Raji (cell line): ENCODE measurements around the gene TYK2.

Experiments
- POLR2A ChIP-seq: IDR thresholded peaks from 2 replicates; pipeline ENCODE4 v1.6.1; 2011; ENCODE audit warnings: low read depth, low read length, control low read depth; ENCODE audit not compliant: insufficient read depth

TYK2 gene

DNA sequence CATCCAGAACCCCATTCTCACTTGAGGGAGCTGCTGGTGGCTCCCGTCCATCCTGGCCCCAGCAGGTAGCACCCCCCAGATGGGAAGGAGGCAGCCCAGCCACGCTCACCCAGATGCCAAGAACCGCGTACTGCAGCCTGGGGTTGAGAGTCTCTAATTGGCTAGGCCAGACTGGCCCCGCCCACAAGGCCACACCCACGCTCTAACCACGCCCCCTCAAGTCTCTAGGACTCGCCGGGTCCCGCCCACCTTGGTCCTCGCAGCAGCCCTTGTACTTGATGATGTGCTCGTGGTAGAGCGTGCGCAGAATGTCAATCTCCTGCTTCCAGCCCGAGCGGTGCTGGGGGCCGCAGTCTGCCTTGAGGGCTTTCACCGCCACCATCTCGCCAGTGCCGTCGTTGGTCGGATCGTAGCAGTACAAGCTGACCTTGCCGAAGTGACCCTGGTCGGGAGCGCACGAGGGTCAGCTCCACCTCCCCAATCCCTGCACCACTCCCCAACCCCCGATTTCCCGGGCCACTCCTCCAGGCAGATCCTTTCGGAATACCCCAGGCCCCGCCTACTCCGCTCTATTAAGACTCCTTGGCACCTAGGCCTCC, 26.5 kb downstream of the TYK2 start:
- TF ChIP-seq POLR2A, result no peak

DNA sequence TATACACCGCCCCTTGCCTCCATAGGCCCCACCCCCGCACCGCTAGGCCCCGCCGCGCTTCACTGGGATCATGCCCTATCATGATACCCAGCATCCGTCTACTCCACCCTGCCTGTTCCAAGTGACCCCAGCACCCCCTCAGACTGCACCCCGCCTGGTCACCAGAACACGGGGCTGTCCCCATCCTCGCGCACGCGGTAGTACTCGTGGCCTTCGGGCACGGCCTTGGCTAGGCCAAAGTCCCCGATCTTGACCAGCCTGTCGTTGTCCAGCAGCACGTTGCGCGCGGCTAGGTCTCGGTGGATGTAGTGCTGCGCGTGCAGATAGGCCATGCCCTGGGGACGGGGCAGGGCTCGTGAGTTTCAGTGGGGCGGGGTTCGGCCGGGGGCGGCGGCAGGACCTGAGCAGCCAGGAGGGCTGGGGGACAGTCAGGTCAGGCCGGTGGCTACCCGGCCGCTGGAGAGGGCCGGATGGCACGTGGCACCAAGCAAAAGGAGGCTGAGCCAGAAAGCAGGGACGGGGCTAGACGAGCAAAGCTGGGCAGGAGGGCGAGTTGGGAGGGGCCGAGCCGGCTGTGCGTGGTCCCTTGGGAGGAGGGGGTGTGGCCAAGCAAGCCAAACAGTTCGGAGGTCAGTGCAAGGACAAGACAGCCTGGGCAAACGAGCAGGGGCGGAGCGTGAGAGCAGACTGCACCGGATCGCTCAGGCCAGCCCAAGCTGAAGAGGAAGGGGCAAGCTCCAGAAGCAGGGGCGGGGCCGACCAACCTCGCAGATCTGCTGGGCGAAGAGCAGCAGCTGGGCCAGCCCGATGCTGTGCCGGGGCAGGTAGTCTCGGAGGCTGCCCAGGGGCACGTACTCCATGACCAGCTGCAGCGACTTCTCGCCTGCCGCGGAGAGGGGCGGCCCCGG, 27.4 kb downstream of the TYK2 start:
- TF ChIP-seq POLR2A, result no peak

DNA sequence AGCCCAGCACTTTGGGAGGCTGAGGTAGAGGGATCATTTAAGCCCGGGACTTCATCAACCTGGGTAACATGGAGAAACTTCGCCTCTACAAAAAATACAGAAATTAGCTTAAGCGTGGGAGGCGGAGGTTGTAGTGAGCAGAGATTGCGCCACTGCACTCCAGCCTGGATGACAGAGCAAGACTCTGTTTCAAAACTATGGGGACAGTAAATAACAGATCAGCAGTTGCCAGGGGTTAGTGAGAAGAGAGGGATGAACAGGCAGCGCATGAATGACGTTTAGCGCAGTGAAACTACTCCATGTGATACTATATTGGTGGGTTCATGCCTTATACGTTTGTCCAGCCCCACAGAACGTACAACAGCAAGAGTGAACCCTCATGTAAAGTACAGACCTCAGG, 33.9 kb downstream of the TYK2 start:
- TF ChIP-seq POLR2A, result no peak

- TF ChIP-seq POLR2A, result no peak
Observed at GRCh38 chr19:10344780-10345179, 35.6 kb downstream of the TYK2 start.

GRCh38 chr19:10343495-10343894, 36.9 kb downstream of the TYK2 start:
- TF ChIP-seq POLR2A, result no peak

- no peak for TF ChIP-seq POLR2A
Observed at GRCh38 chr19:10339977-10340376, 40.4 kb downstream of the TYK2 start.

DNA sequence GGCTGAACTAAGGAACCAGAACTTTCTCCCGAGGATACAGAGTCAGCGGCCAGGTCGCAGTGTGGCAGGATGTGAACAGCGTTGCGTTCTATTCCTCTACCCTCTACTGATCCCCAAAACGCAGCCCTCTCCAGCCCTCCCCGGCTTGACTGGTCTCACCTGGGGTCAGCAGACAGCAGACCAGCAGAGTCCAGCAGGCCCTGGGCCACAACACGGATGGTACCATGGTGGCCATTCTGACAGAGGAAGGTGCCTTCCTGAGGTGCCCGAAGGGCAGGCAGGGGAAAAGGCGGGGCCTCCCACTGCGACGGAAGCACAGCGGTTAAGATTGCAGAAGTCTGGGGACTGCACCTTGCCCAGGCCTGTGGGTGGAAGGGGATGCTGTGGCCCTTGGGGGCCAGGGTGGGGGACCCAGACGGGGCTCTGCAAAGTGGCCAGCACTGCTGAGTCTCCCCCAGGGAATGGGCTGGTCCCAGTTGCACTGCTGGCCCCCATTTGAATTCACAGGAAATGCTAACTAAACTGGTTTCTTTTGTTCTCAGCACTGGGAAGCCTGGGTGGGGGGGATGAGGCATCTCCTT, 40.9 kb downstream of the TYK2 start, which contains the start of gene ICAM3:
TSS of gene ICAM3 (minus strand) at position 245 of the 581 bp plus-strand sequence. CDS start at position 235, 10 bp downstream.
- peak; percentile 46; the same call in 1 of the 2 replicates for TF ChIP-seq POLR2A

- no peak for TF ChIP-seq POLR2A
Observed at GRCh38 chr19:10338940-10339339, 41.4 kb downstream of the TYK2 start.

DNA sequence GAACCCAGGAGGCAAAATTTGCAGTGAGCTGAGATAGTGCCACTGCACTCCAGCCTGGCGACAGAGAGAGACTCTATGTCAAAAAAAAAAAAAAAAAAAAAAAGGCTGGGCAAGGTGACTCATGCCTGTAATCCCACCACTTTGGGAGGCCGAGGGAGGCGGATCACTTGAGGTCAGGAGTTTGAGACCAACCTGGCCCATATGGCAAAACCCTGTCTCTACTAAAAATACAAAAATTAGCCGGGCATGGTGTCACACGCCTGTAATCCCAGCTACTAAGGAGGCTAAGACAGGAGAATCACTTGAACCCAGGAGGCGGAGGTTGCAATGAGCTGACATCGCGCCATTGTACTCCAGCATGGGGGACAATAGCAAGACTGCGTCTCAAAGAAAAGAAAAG, 43.6 kb downstream of the TYK2 start:
- TF ChIP-seq POLR2A, result 0 out of 2 replicates have a peak, but pooled peaks have one; percentile 5

GRCh38 chr19:10335352-10335985, 44.9 kb downstream of the TYK2 start:
- TF ChIP-seq POLR2A, result no peak

- TF ChIP-seq POLR2A, result no peak
Observed at GRCh38 chr19:10334588-10335351, 45.6 kb downstream of the TYK2 start.

DNA sequence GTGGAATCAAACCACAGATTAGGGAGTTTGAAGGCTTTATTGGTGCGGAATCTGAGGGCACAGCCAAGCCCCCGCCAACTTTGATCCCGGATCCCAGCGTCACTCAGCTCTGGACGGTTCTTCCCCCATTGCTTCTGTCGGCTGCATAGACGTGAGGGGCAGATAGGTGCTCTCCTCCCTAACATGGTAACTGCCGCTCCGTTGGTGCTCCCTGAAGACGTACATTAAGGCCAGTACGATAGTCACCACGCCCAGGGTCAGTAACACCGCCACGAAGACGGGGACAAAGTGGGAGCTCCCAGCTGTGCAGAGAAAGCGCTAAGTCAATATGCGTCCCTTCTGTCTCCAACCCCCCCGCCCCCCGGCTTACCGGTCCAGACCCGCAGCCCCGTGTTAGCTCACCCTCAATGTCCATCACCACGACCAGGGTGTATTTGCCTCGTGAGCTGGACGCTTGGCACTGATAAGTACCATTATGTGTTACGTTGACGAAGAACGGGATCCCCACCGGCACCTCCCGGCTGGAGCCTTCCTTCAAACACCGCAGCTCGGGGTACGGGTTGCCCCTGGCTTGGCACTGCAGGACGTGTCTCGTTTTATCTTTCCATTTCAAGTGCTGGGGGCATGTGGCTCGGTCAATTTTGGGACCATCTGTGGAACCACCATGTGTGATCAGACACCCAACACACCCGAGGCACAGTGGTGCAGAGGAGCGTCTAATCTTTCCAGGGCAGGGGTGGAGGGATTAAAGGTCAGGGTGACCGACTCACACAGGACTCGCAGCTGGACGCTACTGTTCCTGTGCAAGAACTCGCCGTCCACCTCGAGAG, 46.4 kb downstream of the TYK2 start:
- TF ChIP-seq POLR2A, result 0 out of 2 replicates have a peak, but pooled peaks have one; percentile 24

DNA sequence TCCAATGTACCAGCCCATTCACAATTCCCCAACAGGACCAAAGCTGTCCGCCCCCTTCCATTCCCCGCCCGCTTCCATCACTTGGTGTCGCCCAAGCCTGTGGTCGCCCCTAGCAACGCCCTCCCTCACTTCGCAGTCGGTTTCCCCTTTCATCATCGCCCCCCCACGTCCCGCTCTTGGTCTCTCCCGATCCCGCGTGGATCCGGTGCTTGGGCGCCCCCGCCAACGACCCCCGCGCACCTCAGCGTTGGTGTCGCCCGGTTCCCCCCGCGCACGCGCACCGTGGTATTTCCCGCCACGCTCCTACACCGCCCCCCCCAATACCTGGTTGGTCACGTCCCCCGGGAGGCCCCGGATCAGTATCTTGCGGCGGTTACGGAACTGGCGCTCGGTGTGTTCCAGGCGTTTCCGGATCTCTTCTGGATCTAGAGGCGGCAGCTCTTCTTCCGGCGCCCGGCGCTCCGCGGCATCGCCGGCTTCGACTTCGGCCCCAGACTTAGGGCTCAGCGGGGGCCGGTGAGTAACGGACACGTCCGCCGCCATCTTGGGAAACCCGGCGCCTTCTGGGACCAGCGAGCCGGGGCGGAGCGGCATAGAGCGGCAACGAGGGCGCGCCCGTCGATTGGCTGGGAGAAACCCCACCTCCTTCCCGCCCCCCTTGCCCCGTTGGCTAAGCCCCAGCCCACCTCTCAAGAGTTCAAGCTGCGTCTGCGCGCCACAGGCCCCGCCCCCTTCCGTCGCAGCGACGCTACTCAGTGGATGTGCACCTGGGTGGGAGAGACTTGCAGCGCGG, 47.2 kb downstream of the TYK2 start, which contains the start of gene RAVER1:
TSS of gene RAVER1 (minus strand) at position 565 of the 793 bp plus-strand sequence. CDS start at position 543, 22 bp downstream.
- TF ChIP-seq POLR2A, result peak; percentile 83
